KMS-11 (cell line): ENCODE data around the gene EME2.
"Not testable (repeated sequence)": the region's sequence is repeated elsewhere in the genome, so short reads cannot be mapped to it uniquely, and the experiment has no call there.

Experiments used
- H2AFZ ChIP-seq: fragments of 200-600 bp; sonication (generic); 2 replicates; pipeline ENCODE4 v1.6.1; 2016; ENCODE audit warnings: antibody characterized with exemption, mixed run types, low read depth
- H3K27ac ChIP-seq: fragments of 200-600 bp; sonication (generic); 2 replicates; pipeline ENCODE4 v1.6.1; 2016; ENCODE audit warnings: mild to moderate bottlenecking, mixed run types
- H3K27me3 ChIP-seq: fragments of 200-600 bp; sonication (generic); 2 replicates; pipeline ENCODE4 v1.6.1; 2017; ENCODE audit warnings: mild to moderate bottlenecking, low read depth, mixed run types, moderate library complexity; ENCODE audit not compliant: insufficient read depth
- H3K36me3 ChIP-seq: fragments of 200-600 bp; sonication (generic); 2 replicates; pipeline ENCODE4 v1.6.1; 2017; ENCODE audit warnings: mild to moderate bottlenecking, mixed run types; ENCODE audit not compliant: insufficient read depth
- H3K4me1 ChIP-seq: fragments of 200-600 bp; sonication (generic); 2 replicates; pipeline ENCODE4 v1.6.1; 2016; ENCODE audit warnings: mild to moderate bottlenecking, low read depth, mixed run types; ENCODE audit not compliant: poor library complexity, severe bottlenecking
- H3K4me2 ChIP-seq: fragments of 200-600 bp; sonication (generic); 2 replicates; pipeline ENCODE4 v1.7.0; 2016; ENCODE audit warnings: mild to moderate bottlenecking, mixed run types
- H3K4me3 ChIP-seq: fragments of 200-600 bp; sonication (generic); IDR thresholded peaks from 2 replicates; pipeline ENCODE4 v1.6.1; 2017; ENCODE audit warnings: low read depth, low read length, mixed read lengths; ENCODE audit not compliant: insufficient read depth
- H3K79me2 ChIP-seq: fragments of 200-600 bp; sonication (generic); 2 replicates; pipeline ENCODE4 v1.6.1; 2016; ENCODE audit warnings: low read depth, mixed run types; ENCODE audit not compliant: insufficient read depth
- H3K9ac ChIP-seq: fragments of 200-600 bp; sonication (generic); 2 replicates; pipeline ENCODE4 v1.6.1; 2016; ENCODE audit warnings: mild to moderate bottlenecking, mixed run types
- H4K20me1 ChIP-seq: fragments of 200-600 bp; sonication (generic); 2 replicates; pipeline ENCODE4 v1.6.1; 2016; ENCODE audit warnings: mild to moderate bottlenecking, mixed run types; ENCODE audit not compliant: insufficient read depth
- TF ChIP-seq, protein P1 (sequence below): fragments of 200-600 bp; sonication (generic); conservative IDR thresholded peaks from 2 replicates; pipeline ENCODE4 v1.6.1; 2017; ENCODE audit warnings: low read depth, mild to moderate bottlenecking, antibody characterized with exemption, low read length, moderate library complexity, mixed read lengths

Gene EME2

GRCh38 chr16:1792836-1793577, 20.4 kb downstream of the EME2 start:
- H3K27me3 ChIP-seq = no peaks in the 10 kb centered on the region
- H2AFZ ChIP-seq = no peak overlapping the region
- no peak overlapping the region for H3K4me3 ChIP-seq
- H3K79me2 ChIP-seq = no peaks in the 10 kb centered on the region
- no peak overlapping the region for H3K27ac ChIP-seq
- no peak overlapping the region for H3K9ac ChIP-seq
- H3K4me2 ChIP-seq = no peak overlapping the region
- H3K36me3 ChIP-seq = no peaks in the 10 kb centered on the region
- no peaks in the 10 kb centered on the region for H4K20me1 ChIP-seq
- TF ChIP-seq, protein P1, sequence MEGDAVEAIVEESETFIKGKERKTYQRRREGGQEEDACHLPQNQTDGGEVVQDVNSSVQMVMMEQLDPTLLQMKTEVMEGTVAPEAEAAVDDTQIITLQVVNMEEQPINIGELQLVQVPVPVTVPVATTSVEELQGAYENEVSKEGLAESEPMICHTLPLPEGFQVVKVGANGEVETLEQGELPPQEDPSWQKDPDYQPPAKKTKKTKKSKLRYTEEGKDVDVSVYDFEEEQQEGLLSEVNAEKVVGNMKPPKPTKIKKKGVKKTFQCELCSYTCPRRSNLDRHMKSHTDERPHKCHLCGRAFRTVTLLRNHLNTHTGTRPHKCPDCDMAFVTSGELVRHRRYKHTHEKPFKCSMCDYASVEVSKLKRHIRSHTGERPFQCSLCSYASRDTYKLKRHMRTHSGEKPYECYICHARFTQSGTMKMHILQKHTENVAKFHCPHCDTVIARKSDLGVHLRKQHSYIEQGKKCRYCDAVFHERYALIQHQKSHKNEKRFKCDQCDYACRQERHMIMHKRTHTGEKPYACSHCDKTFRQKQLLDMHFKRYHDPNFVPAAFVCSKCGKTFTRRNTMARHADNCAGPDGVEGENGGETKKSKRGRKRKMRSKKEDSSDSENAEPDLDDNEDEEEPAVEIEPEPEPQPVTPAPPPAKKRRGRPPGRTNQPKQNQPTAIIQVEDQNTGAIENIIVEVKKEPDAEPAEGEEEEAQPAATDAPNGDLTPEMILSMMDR = no peak
- no peaks in the 10 kb centered on the region for H3K4me1 ChIP-seq

GRCh38 chr16:1793578-1794220, 21.1 kb downstream of the EME2 start, which contains the start of gene IGFALS:
Gene IGFALS (minus strand): TSS chr16:1793705. CDS start chr16:1793652, 53 bp downstream.
- H3K27me3 ChIP-seq = no peaks in the 10 kb centered on the region
- TF ChIP-seq, protein P1 = no peak
- no peak within 1 kb of the TSS for H3K4me2 ChIP-seq
- no peak within 1 kb of the TSS for H3K9ac ChIP-seq
- no peak within 1 kb of the TSS for H3K4me3 ChIP-seq
- no peaks in the 10 kb centered on the region for H3K36me3 ChIP-seq
- H3K27ac ChIP-seq = no peak within 1 kb of the TSS
- H3K4me1 ChIP-seq = no peaks in the 10 kb centered on the region
- H3K79me2 ChIP-seq = no peaks in the 10 kb centered on the region
- no peak within 1 kb of the TSS for H2AFZ ChIP-seq
- no peaks in the 10 kb centered on the region for H4K20me1 ChIP-seq

DNA sequence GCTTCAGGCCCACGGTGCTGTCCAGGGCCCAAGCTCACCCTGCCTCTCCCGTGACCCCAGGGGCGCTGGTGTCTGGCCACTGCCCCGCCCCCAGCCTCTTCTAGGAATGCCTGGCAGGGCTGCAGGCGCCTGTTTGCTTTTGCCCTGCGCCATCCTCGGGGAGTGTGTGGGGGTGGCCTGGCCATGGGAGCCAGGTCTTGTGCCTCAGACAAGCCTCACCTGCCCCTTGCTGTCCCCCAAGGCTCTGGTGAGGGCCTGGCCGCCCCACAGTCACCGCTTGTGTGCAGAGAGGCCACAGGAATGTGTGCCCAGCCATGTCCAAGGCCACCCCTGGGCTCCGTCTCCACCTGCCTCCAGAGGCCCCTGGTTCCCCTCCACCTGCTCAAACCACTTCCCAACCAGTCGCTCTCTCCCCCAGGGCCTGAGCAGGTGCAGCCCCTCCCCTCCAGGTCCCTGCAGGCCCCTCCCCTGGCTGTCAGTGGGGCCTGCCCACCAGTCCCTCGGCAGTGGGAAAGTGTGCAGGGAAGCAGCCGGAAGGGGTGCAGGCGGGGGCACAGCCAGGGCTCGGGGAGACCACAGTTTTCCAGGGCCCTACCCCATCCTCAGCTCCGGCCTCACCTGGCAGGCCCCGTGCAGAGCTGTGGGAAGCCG, 21.7 kb downstream of the EME2 start:
- H3K9ac ChIP-seq = no peak overlapping the region
- no peaks in the 10 kb centered on the region for H3K79me2 ChIP-seq
- no peaks in the 10 kb centered on the region for H3K4me1 ChIP-seq
- H3K27ac ChIP-seq = no peak overlapping the region
- H4K20me1 ChIP-seq = no peaks in the 10 kb centered on the region
- H3K4me3 ChIP-seq = no peak overlapping the region
- H3K4me2 ChIP-seq = no peak overlapping the region
- TF ChIP-seq, protein P1 = no peak
- H3K36me3 ChIP-seq = no peaks in the 10 kb centered on the region
- H2AFZ ChIP-seq = no peak overlapping the region
- no peaks in the 10 kb centered on the region for H3K27me3 ChIP-seq

DNA sequence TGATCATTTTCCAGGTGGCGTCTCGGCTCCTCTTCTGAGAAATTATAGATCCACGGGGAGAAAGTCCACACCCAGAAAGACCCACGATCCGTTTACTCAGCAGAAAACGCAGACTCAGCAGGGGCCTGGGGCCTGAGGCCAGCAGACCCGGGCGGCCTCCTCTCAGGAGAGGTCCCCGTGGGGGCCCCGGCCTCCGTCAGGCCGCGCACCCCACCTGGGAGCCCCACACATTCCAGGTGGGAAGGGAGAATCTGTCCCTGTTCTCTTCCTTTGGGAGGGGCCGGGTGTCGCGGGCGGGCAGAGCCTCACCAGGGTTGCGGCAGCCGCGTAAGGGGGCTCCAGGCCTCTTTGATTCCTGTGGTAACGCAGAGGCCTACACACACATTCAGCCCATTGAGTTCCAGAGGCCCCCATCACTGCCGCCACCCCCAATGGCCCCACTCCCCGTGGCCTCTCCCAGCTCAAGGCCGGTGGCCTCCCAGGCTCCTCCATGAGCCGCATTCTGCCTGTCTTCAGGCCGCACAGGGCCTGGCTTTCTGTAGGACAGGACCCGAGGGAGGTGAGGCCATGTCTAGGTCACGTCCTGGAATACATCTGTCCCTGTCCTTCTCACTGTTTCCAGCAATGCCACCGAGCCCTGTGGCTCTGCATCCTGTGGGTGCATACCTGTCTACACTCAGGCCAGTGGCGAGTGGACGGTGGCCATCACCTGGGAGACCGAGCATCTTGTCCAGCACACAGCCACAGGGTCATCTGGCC, 22.5 kb downstream of the EME2 start:
- no peaks in the 10 kb centered on the region for H4K20me1 ChIP-seq
- TF ChIP-seq, protein P1 = no peak
- no peak overlapping the region for H2AFZ ChIP-seq
- H3K36me3 ChIP-seq = no peaks in the 10 kb centered on the region
- H3K27ac ChIP-seq = no peak overlapping the region
- no peaks in the 10 kb centered on the region for H3K79me2 ChIP-seq
- no peaks in the 10 kb centered on the region for H3K27me3 ChIP-seq
- no peaks in the 10 kb centered on the region for H3K4me1 ChIP-seq
- no peak overlapping the region for H3K4me2 ChIP-seq
- no peak overlapping the region for H3K4me3 ChIP-seq
- no peak overlapping the region for H3K9ac ChIP-seq

- H3K4me1 ChIP-seq, H2AFZ ChIP-seq, H4K20me1 ChIP-seq, H3K4me2 ChIP-seq, H3K79me2 ChIP-seq, H3K27ac ChIP-seq, H3K9ac ChIP-seq, H3K27me3 ChIP-seq, H3K4me3 ChIP-seq, H3K36me3 ChIP-seq: not testable (repeated sequence)
Observed at GRCh38 chr16:1799263-1799662, 26.7 kb downstream of the EME2 start.
